Esophagus muscularis mucosa (tissue), 4 donors: ENCODE measurements around the gene SEMA5A. TPM values are rescaled to one million over a fixed set of nuclear protein-coding genes. Genes with fewer than 3 reads are reported as not detected.

Experiments used
- DNase-seq: peaks from one replicate; pipeline ENCODE4 v3.0.0-alpha.2; 2017; ENCODE audit errors: extremely low spot score
- H3K27ac ChIP-seq, 4 donors: fragments of 200-600 bp; sonication (generic); replicated peaks in 1 of 4; 1 replicate in 3 of 4; 2 replicates in 1 of 4; pipeline ENCODE4 v1.5.1; 2016 to 2019; ENCODE audit warnings: mild to moderate bottlenecking in 1 of 4
- H3K27me3 ChIP-seq, 4 donors: fragments of 200-600 bp; sonication (generic); one replicate each; pipeline versions ENCODE4 v1.5.1 to v1.6.0; 2016 to 2019
- H3K36me3 ChIP-seq, 4 donors: fragments of 200-600 bp; sonication (generic); one replicate each; pipeline ENCODE4 v1.5.1; 2016 to 2019
- H3K4me1 ChIP-seq, 4 donors: fragments of 200-600 bp; sonication (generic); one replicate each; pipeline ENCODE4 v1.5.1; 2016 to 2019
- H3K4me3 ChIP-seq, 4 donors: fragments of 200-600 bp; sonication (generic); 1 replicate in 2 of 4; 2 replicates in 2 of 4; pipeline ENCODE4 v1.5.1; 2016 to 2019; ENCODE audit warnings: mild to moderate bottlenecking in 4 of 4, moderate library complexity in 1 of 4
- H3K9me3 ChIP-seq, 4 donors: fragments of 200-600 bp; sonication (generic); 1 replicate in 3 of 4; 2 replicates in 1 of 4; pipeline ENCODE4 v1.5.1; 2016 to 2019
- EP300 ChIP-seq: sonication (generic); formaldehyde crosslinking; IDR thresholded peaks from one replicate; pipeline ENCODE4 v1.6.1; 2017; ENCODE audit warnings: antibody characterized with exemption
- POLR2A ChIP-seq: fragments of 450-650 bp; IDR thresholded peaks from one replicate; pipeline ENCODE4 v1.6.1; 2017; ENCODE audit warnings: antibody characterized with exemption, moderate library complexity, mild to moderate bottlenecking, low read depth
- POLR2AphosphoS5 ChIP-seq, 2 donors: sonication (generic); formaldehyde crosslinking; IDR thresholded peaks; one replicate each; pipeline ENCODE4 v1.6.1; 2017; ENCODE audit warnings: antibody characterized with exemption in 2 of 2
- WGBS: methylation state at CpG from one replicate; pipeline ENCODE4 v1.1.5; 2018; 5-methylcytosine and 5-hydroxymethylcytosine counted together
- intact Hi-C: fragments of 100-400 bp; cut with DNase I; formaldehyde crosslinking; loops from one replicate; pipeline ENCODE4 v1.15.1; 2023
- total RNA-seq, 4 donors: library from RNA; depleted of rRNA; stranded (reverse); fragments of >200 nt; gene quantifications; one replicate each; pipeline versions ENCODE4 v1.1.0 to v1.2.1, GENCODE V29; 2016
- TF ChIP-seq, protein P1 (sequence below), 3 experiments: fragments of 200-600 bp in 2 of 3; fragments of 450-650 bp in 1 of 3; sonication (generic) in 2 of 3; IDR thresholded peaks; one replicate each; pipeline ENCODE4 v1.5.1; 2017 to 2019; ENCODE audit warnings: antibody characterized with exemption in 3 of 3, mild to moderate bottlenecking in 2 of 3, moderate library complexity in 1 of 3

SEMA5A gene
- total RNA-seq, 4 donors from 2014 or later: 2.1 to 5.6 (median 3.5) TPM

DNA sequence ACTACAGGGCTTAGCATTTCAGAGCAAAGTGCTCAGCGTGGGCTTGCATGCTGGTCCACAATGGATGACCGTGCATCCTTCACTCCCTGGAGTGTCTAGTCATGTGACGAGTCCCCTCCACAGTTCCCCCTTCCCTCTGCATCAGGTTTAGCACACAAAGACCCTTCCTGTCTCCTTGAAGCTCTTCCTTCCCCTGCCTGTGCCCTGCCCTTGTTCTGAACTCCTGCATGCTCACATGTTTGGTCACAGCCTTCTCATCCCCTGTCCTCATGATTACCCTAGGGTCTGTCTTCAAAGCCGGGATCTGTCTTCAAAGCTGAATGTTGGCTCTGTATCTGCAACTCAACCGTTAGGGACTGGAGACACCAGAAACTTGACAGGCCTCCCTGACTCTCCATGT lies 388.9 kb downstream of the SEMA5A start:
- no peaks in the 10 kb centered on the region for H3K9me3 ChIP-seq
- H3K4me3 ChIP-seq: no peak overlapping the region
- no peak for DNase-seq
- TF ChIP-seq POLR2AphosphoS5 (IDR thresholded peaks at IDR 0.05) (no peak), POLR2A (no peak), EP300 (no peak)
- TF ChIP-seq, protein P1, sequence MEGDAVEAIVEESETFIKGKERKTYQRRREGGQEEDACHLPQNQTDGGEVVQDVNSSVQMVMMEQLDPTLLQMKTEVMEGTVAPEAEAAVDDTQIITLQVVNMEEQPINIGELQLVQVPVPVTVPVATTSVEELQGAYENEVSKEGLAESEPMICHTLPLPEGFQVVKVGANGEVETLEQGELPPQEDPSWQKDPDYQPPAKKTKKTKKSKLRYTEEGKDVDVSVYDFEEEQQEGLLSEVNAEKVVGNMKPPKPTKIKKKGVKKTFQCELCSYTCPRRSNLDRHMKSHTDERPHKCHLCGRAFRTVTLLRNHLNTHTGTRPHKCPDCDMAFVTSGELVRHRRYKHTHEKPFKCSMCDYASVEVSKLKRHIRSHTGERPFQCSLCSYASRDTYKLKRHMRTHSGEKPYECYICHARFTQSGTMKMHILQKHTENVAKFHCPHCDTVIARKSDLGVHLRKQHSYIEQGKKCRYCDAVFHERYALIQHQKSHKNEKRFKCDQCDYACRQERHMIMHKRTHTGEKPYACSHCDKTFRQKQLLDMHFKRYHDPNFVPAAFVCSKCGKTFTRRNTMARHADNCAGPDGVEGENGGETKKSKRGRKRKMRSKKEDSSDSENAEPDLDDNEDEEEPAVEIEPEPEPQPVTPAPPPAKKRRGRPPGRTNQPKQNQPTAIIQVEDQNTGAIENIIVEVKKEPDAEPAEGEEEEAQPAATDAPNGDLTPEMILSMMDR (IDR thresholded peaks at IDR 0.05): no peak
- 76% methylated on average over 5 of the region's 5 CpGs for WGBS
- intact Hi-C loops: no loop called here
- H3K27ac ChIP-seq: no peak overlapping the region
- H3K4me1 ChIP-seq: no peaks in the 10 kb centered on the region
- H3K27me3 ChIP-seq: no peaks in the 10 kb centered on the region
- H3K36me3 ChIP-seq: no peaks in the 10 kb centered on the region

DNA sequence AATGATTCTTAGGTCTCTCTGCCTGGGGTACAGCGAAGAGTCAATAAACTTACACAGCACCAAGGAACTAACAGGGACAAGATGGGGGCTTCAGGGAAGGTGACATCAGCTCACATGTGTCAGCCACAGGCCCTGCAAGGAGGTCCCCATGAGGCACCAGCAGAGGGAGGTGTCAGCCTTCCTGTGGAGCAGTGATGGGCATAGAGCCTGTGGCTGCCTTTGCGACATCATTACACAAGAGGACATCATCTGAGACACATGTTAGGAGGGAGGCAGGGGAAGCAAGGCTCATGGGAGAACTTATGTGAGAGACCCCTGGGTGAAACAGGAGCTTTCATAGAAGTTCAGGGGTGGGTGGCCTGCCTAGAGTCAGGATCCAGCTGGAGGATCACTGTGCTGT lies 389.6 kb downstream of the SEMA5A start:
- 87% methylated on average over 1 of the region's 2 CpGs for WGBS
- TF ChIP-seq POLR2A: no peak
- TF ChIP-seq, protein P1 (IDR thresholded peaks at IDR 0.05): peak in 1 of 3 experiments; percentile 18
- TF ChIP-seq EP300: no peak
- no peak for TF ChIP-seq POLR2AphosphoS5 (IDR thresholded peaks at IDR 0.05)
- no peaks in the 10 kb centered on the region for H3K4me1 ChIP-seq
- no peaks in the 10 kb centered on the region for H3K36me3 ChIP-seq
- intact Hi-C loops: no loop called here
- DNase-seq: no peak
- no peaks in the 10 kb centered on the region for H3K9me3 ChIP-seq
- no peak overlapping the region for H3K4me3 ChIP-seq
- H3K27ac ChIP-seq: no peak overlapping the region
- no peaks in the 10 kb centered on the region for H3K27me3 ChIP-seq

DNA sequence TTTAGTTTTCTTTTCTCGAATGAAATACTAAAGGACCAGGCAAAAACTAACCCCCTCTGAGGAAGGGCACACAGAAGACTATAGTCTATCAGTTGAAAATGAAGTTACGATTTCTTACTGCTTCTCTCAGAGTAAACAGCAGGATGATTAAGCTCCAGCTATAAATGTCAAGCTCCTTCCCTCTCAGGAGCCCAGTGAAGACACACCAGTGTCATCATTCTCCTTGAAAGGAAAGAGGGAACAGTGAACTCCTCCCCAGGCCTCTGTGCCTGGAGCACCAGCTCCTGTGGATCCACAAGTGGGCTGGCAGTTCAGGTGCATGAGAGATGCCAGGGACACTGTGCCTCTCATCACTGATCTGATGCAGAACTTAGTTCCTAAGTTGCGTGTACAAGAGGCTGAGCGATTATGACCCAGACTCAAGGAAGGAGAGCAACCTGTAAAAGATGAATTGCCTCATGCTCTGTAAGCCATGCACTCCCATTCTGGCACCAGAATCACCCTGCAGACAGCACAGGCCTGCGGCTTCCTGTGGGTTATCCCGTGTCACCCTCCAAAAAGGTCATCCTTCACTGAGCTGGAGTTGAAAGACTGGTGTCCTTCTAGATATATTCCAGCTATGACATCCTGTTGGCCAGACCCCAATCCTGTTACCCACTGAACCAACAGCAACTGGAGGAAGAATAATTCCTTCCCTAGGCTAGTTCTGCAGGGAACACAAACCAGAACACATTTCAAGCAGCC lies 394.0 kb downstream of the SEMA5A start:
- no peaks in the 10 kb centered on the region for H3K4me1 ChIP-seq
- TF ChIP-seq POLR2A (no peak), POLR2AphosphoS5 (IDR thresholded peaks at IDR 0.05) (no peak), EP300 (no peak)
- TF ChIP-seq, protein P1 (IDR thresholded peaks at IDR 0.05): no peak
- H3K9me3 ChIP-seq: no peaks in the 10 kb centered on the region
- WGBS: 58% methylated on average over 6 of the region's 6 CpGs
- H3K36me3 ChIP-seq: no peaks in the 10 kb centered on the region
- intact Hi-C loops: no loop called here
- H3K27ac ChIP-seq: no peak overlapping the region
- DNase-seq: no peak
- no peaks in the 10 kb centered on the region for H3K27me3 ChIP-seq
- no peak overlapping the region for H3K4me3 ChIP-seq

DNA sequence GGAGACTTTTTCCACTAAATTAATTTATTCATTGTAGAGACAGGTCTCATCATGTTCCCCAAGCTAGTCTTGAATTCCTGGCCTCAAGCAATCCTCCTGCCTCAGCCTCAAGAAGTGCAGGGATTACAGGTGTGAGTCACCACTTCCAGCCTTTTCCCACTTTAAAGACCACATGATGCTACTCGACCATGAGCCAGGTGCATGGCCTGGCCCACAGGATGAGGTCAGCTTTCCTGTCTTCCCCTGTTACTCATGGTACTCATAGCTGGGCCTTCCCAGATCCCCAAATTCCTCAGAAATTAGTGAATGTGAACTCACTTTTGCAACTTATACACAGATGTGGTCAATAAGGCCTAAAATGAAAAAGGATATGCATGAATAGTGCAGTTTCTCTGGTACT lies 395.9 kb downstream of the SEMA5A start:
- Histone ChIP-seq H3K36me3 (no peaks in the 10 kb centered on the region), H3K27ac (no peak overlapping the region), H3K4me1 (no peaks in the 10 kb centered on the region), H3K4me3 (no peak overlapping the region), H3K27me3 (no peaks in the 10 kb centered on the region), H3K9me3 (no peaks in the 10 kb centered on the region)
- DNase-seq: no peak
- no peak for TF ChIP-seq POLR2A
- no peak for TF ChIP-seq POLR2AphosphoS5 (IDR thresholded peaks at IDR 0.05)
- TF ChIP-seq, protein P1 (IDR thresholded peaks at IDR 0.05): no peak
- no peak for TF ChIP-seq EP300
- intact Hi-C loops: no loop called here
- 83% methylated on average over 1 of the region's 1 CpG for WGBS

DNA sequence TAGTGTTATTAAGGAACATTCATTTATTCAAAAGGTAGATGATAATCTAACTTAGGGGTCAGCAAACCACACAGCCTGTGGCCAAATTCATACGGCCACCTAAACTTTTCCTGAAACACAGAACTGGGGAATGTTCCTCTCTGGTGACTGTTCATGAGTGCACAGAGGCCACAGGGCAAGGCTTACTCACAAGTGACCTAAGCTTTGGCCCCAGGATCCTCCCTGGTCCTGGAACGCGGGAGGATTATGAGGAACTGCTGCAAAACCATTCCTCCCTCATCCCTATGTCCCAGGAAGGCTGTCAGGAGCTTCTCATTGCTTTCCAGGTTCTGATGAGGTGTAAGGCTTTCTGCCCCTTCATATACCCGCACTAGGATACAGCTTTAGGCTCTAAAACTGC lies 397.6 kb downstream of the SEMA5A start:
- H3K4me3 ChIP-seq: no peak overlapping the region
- no peak for DNase-seq
- no peaks in the 10 kb centered on the region for H3K36me3 ChIP-seq
- intact Hi-C loops: no loop called here
- H3K27ac ChIP-seq: no peak overlapping the region
- 90% methylated on average over 2 of the region's 4 CpGs for WGBS
- H3K4me1 ChIP-seq: no peaks in the 10 kb centered on the region
- TF ChIP-seq EP300 (no peak), POLR2A (no peak), POLR2AphosphoS5 (IDR thresholded peaks at IDR 0.05) (no peak)
- TF ChIP-seq, protein P1 (IDR thresholded peaks at IDR 0.05): no peak
- H3K27me3 ChIP-seq: no peaks in the 10 kb centered on the region
- H3K9me3 ChIP-seq: no peaks in the 10 kb centered on the region
